ENCODE results near the gene FRMPD1.

FRMPD1 gene

DNA sequence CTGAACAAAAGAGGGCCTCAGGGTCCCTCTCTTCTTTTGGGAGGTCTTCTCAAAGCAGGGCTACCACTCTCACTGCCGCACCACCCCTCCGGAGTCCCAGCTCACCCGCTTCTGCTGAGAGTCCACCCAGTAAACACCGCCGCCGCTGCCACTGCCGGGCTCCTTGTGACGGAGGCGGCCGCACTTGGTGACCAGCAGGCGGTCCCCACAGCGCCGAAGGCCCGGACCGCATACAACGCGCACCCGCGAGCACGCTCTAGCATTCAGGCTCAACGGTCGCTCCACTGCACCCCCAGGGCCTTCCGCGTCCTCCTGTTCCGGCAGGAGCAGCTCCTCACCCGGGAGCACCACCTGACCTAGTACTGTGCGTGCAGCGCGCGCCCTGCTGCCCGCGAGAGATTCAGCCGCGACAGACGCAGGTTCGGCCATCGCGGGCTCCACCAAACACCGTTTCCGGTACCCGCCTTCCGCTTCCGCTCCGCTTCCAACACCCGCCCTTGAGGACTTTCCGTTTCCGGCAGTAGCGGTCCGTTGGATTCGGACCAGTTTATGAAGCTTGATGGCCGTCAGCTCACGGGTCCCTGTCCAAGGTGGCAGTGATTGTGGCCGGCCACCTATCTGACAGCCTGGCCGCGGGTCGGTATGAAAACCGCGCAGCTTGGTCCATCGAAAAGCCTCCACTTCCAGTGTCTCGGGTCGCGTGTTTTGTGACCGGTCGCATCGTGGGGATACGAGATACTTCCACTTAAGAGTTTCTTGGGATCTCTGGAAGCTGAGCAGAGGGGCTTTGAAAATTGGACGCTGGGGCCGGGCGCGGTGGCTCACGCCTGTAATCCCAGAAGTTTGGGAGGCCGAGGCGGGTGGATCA lies 134.1 kb downstream of the FRMPD1 start, which contains the start of gene EXOSC3:
TSS of gene EXOSC3 (minus strand) at position 449 of the 868 bp plus-strand sequence. CDS start at position 429, 20 bp downstream.
- DNase-seq, result peak; percentile 80 to 86

DNA sequence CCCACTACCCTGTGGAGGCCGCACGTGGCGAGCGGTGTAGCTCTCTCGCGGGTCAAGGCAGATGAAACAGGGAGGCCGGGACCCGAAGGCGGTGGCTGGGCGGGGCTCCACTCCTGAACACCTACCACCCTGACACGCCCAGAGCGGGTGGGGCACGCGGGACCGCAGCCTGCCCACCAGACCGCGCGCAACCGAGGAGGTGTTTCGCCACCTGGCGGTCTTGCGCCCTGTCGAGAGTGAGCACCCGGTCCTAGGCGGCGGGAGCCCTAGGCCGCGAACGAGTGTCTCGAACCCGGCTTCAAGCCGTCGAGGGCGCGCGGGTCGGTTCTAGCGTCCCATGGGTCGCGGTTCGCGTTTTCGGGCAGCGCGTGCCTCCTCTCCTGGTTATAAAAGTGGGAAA lies 136.3 kb downstream of the FRMPD1 start:
- no peak for DNase-seq

DNA sequence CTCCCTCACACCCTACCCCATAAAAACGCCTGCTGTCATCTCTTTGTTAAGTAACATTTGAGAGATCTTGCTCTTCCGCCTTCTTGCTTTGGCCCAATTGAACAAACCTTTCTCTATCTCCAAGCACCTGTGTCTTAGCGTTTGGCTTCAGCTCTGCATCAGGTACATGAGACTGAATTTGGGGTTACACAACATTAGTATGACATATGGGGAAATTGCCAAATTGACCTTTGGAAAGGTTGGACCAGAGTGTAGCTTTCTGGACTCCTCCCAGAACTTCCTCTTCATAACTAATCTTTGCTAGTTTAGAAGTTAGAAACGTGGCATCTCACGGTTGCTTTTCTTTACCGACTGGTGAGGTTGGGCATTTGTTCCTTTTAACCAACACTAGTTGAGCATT lies 137.6 kb downstream of the FRMPD1 start:
- no peak for DNase-seq

DNA sequence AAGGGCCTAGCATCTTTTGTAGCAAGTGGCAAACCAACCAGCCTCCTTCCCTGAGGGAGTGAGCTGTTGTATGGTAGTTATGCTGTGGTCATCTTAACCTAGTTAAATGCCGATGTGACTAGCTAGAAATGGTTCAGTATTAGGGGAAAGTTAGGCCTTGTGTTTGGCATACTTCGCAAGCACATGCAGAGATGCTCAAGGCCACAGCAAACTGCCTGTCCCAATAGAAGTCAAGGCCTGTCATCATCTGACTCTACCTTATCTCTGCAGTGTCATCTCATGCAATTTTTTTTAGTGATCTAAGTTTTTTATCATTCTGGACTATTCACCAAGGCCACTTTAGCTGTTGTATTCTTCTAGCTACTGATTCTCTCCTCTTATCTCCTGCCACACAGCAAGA lies 139.3 kb downstream of the FRMPD1 start:
- no peak for DNase-seq

DNA sequence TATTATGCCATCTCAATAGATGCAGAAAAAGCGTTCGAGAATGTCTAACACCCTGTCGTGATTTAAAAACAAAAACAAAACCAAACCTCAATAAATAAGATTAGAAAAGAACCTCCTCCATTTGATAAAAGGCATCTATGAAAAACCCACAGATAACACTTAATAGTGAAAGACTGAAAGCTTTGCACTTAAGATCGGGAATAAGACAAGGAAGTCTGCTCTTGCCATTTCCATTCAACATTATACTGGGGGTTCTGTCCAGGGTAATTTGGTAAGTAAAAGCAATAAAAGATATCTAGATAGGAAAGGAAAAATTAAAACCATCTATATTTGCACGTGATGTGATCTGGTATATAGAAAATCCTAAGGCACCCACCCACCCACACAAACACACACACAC lies 141.4 kb downstream of the FRMPD1 start:
- no peak for DNase-seq

DNA sequence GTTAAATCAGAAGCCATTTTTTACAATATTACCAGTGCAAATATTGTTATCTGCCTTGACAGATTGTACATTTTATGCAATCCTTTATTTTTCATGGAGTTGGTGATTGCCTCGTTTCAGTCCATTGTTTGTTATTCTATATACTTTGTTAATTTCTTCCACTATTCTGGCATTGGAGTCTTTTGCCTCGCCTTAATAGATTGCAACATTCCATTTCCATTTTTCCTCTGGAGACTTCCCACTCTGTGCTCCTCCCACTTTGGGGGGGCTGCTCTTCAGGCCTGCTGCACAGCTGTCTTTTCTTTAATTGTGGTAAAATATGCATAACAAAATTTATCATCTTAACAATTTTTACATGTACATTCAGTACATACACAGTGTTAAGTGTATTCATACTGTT lies 145.5 kb downstream of the FRMPD1 start:
- DNase-seq, result no peak
